Thyroid gland (tissue), 4 donors: ENCODE measurements around the gene MYLIP.

Experiments
- CTCF ChIP-seq, 6 experiments: fragments of 200-600 bp in 3 of 6; fragments of 450-650 bp in 3 of 6; sonication (generic) in 3 of 6; IDR thresholded peaks; one replicate each; pipeline ENCODE4 v1.5.1; 2016 to 2019; ENCODE audit warnings: antibody characterized with exemption in 6 of 6, mild to moderate bottlenecking in 2 of 6, inconsistent platforms in 1 of 6, moderate library complexity in 1 of 6
- POLR2A ChIP-seq, 2 donors: fragments of 450-650 bp; IDR thresholded peaks; one replicate each; pipeline ENCODE4 v1.6.1; 2017; ENCODE audit warnings: antibody characterized with exemption in 2 of 2, mild to moderate bottlenecking in 2 of 2, moderate library complexity in 1 of 2

- peak in 5 of 6 experiments; percentile 16 to 62 (median 53) for TF ChIP-seq CTCF (IDR thresholded peaks at IDR 0.05)
- TF ChIP-seq POLR2A (IDR thresholded peaks at IDR 0.05) = no peak
These were observed 40.0 kb downstream of the MYLIP start for GRCh38 chr6:16168858-16169257.
